Upper lobe of left lung (tissue), 6 donors: ENCODE measurements around the gene SERPINA3. TPM values are rescaled to one million over a fixed set of nuclear protein-coding genes. Genes with fewer than 3 reads are reported as not detected.

ENCODE experiments used
- ATAC-seq, 2 donors: fragments of 200-7000 bp; cut with Tn5 transposase; one replicate each; pipeline ENCODE4 v1.9.1; 2022; ENCODE audit warnings: mild to moderate bottlenecking in 2 of 2, moderate library complexity in 2 of 2; ENCODE audit not compliant: low FRiP score in 2 of 2
- DNase-seq, 2 donors: peaks; one replicate each; pipeline ENCODE4 v3.0.0-alpha.2; 2019 to 2020
- H3K27ac ChIP-seq, 4 donors: fragments of 200-600 bp; sonication (generic); one replicate each; pipeline ENCODE4 v1.5.1; 2016 to 2019
- H3K27me3 ChIP-seq, 4 donors: fragments of 200-600 bp; sonication (generic); one replicate each; pipeline ENCODE4 v1.5.1; 2017 to 2019
- H3K36me3 ChIP-seq, 4 donors: fragments of 200-600 bp; sonication (generic); one replicate each; pipeline ENCODE4 v1.5.1; 2016 to 2019
- H3K4me1 ChIP-seq, 4 donors: fragments of 200-600 bp; sonication (generic); one replicate each; pipeline ENCODE4 v1.5.1; 2018 to 2019
- H3K4me3 ChIP-seq, 4 donors: fragments of 200-600 bp; sonication (generic); one replicate each; pipeline ENCODE4 v1.5.1; 2017 to 2019; ENCODE audit warnings: mild to moderate bottlenecking in 2 of 4, moderate library complexity in 1 of 4
- H3K9me3 ChIP-seq, 4 donors: fragments of 200-600 bp; sonication (generic); one replicate each; pipeline ENCODE4 v1.5.1; 2018 to 2019
- CTCF ChIP-seq, 6 experiments: fragments of 450-650 bp in 4 of 6; fragments of 200-600 bp in 2 of 6; sonication (generic) in 2 of 6; IDR thresholded peaks; one replicate each; pipeline ENCODE4 v1.5.1; 2016 to 2019; ENCODE audit warnings: antibody characterized with exemption in 6 of 6
- EP300 ChIP-seq, 4 donors: sonication (generic); formaldehyde crosslinking; IDR thresholded peaks; one replicate each; pipeline ENCODE4 v1.5.1; 2017; ENCODE audit warnings: antibody characterized with exemption in 4 of 4, control low read depth in 2 of 4
- POLR2A ChIP-seq, 4 donors: fragments of 450-650 bp; IDR thresholded peaks; one replicate each; pipeline ENCODE4 v1.5.1; 2016 to 2017; ENCODE audit warnings: antibody characterized with exemption in 4 of 4, mild to moderate bottlenecking in 2 of 4
- POLR2AphosphoS5 ChIP-seq, 2 donors: sonication (generic); formaldehyde crosslinking; IDR thresholded peaks; one replicate each; pipeline ENCODE4 v1.5.1; 2017; ENCODE audit warnings: antibody characterized with exemption in 2 of 2
- WGBS, 2 donors: methylation state at CpG; one replicate each; pipeline ENCODE4 v1.1.5; 2017 to 2018; 5-methylcytosine and 5-hydroxymethylcytosine counted together
- total RNA-seq, 6 donors: library from RNA; depleted of rRNA in 4 of 6; stranded (reverse); fragments of >200 nt in 4 of 6; gene quantifications; one replicate each; pipeline versions ENCODE4 v1.1.0 to v1.2.1, GENCODE V29; 2016 to 2021
- donor health status: DM: no; HTN: no; CAD: no; lungs with moderate emphysema.
- donor health status: DM: no; HTN: yes; CAD: no; lungs with severe emphysema.

Gene SERPINA3
- total RNA-seq, 6 donors from 2014 or later, result 32.5 to 111 (median 55.4) TPM

- Histone ChIP-seq H3K4me1 (peaks cover 6 to 20% (median 16%) of the 10 kb centered on the region in 4 donors), H3K36me3 (no peaks in the 10 kb centered on the region), H3K4me3 (no peak overlapping the region), H3K27ac (no peak overlapping the region), H3K9me3 (no peaks in the 10 kb centered on the region), H3K27me3 (no peaks in the 10 kb centered on the region)
- ATAC-seq (no peak), DNase-seq (no peak)
- TF ChIP-seq EP300 (IDR thresholded peaks at IDR 0.05) (no peak), POLR2AphosphoS5 (IDR thresholded peaks at IDR 0.05) (no peak), POLR2A (IDR thresholded peaks at IDR 0.05) (no peak), CTCF (IDR thresholded peaks at IDR 0.05) (no peak)
- WGBS, 2 donors, result 94 to 95% methylated on average over 9 of the region's 9 CpGs
Measured at GRCh38 chr14:94596361-94596760, 15.8 kb upstream of the SERPINA3 start.

GRCh38 chr14:94597788-94598187, 14.4 kb upstream of the SERPINA3 start:
- TF ChIP-seq EP300 (IDR thresholded peaks at IDR 0.05), result no peak
- TF ChIP-seq POLR2A (IDR thresholded peaks at IDR 0.05), result no peak
- ATAC-seq, result no peak
- WGBS, 2 donors, result 83 to 90% methylated on average over 2 to 5 of the region's 5 CpGs
- Histone ChIP-seq H3K4me1 (peaks cover 6 to 26% (median 16%) of the 10 kb centered on the region in 4 donors), H3K4me3 (no peak overlapping the region), H3K9me3 (no peaks in the 10 kb centered on the region), H3K36me3 (no peaks in the 10 kb centered on the region), H3K27ac (no peak overlapping the region), H3K27me3 (no peaks in the 10 kb centered on the region)
- DNase-seq, result no peak

GRCh38 chr14:94598506-94598815, 13.7 kb upstream of the SERPINA3 start:
- Histone ChIP-seq H3K4me1 (peaks cover 6 to 26% (median 16%) of the 10 kb centered on the region in 4 donors), H3K9me3 (no peaks in the 10 kb centered on the region), H3K27me3 (no peaks in the 10 kb centered on the region), H3K27ac (no peak overlapping the region), H3K36me3 (no peaks in the 10 kb centered on the region), H3K4me3 (no peak overlapping the region)
- TF ChIP-seq EP300 (IDR thresholded peaks at IDR 0.05), result no peak
- no peak for TF ChIP-seq POLR2A (IDR thresholded peaks at IDR 0.05)
- WGBS, 2 donors, result 71 to 81% methylated on average over 7 of the region's 7 CpGs
- no peak for ATAC-seq
- no peak for DNase-seq

- Histone ChIP-seq H3K27me3 (no peaks in the 10 kb centered on the region), H3K9me3 (no peaks in the 10 kb centered on the region), H3K27ac (peak overlapping the region in 3 of 4 donors; percentile 38 to 68 (median 44)), H3K4me1 (peaks cover 6 to 26% (median 16%) of the 10 kb centered on the region in 4 donors), H3K4me3 (no peak overlapping the region), H3K36me3 (no peaks in the 10 kb centered on the region)
- DNase-seq, result peak; percentile 61 to 77
- TF ChIP-seq POLR2A (IDR thresholded peaks at IDR 0.05) (no peak), POLR2AphosphoS5 (IDR thresholded peaks at IDR 0.05) (no peak), EP300 (IDR thresholded peaks at IDR 0.05) (peak in 2 of 4 donors; percentile 21 to 66), CTCF (IDR thresholded peaks at IDR 0.05) (no peak)
- WGBS, 2 donors, result 46 to 61% methylated on average over 10 to 11 of the region's 11 CpGs
- peak; percentile 56 to 80 for ATAC-seq
Measured at GRCh38 chr14:94598816-94599655, 13.2 kb upstream of the SERPINA3 start.

GRCh38 chr14:94599656-94600004, 12.6 kb upstream of the SERPINA3 start:
- ATAC-seq, result peak in 1 of 2 donors; percentile 5
- Histone ChIP-seq H3K4me3 (no peak overlapping the region), H3K9me3 (no peaks in the 10 kb centered on the region), H3K4me1 (peaks cover 6 to 26% (median 16%) of the 10 kb centered on the region in 4 donors), H3K27me3 (no peaks in the 10 kb centered on the region), H3K36me3 (no peaks in the 10 kb centered on the region), H3K27ac (peak overlapping the region; percentile 17 to 68 (median 41))
- TF ChIP-seq CTCF (IDR thresholded peaks at IDR 0.05) (no peak), EP300 (IDR thresholded peaks at IDR 0.05) (no peak), POLR2AphosphoS5 (IDR thresholded peaks at IDR 0.05) (no peak)
- no peak for DNase-seq
- 29 to 31% methylated on average over 3 of the region's 3 CpGs for WGBS, 2 donors

- ATAC-seq (no peak), DNase-seq (no peak)
- Histone ChIP-seq H3K9me3 (no peaks in the 10 kb centered on the region), H3K27me3 (no peaks in the 10 kb centered on the region), H3K4me1 (peaks cover 6 to 26% (median 16%) of the 10 kb centered on the region in 4 donors), H3K4me3 (no peak overlapping the region), H3K36me3 (no peaks in the 10 kb centered on the region), H3K27ac (peak overlapping the region in 3 of 4 donors; percentile 17 to 68 (median 53))
- TF ChIP-seq POLR2AphosphoS5 (IDR thresholded peaks at IDR 0.05) (no peak), POLR2A (IDR thresholded peaks at IDR 0.05) (no peak), CTCF (IDR thresholded peaks at IDR 0.05) (no peak), EP300 (IDR thresholded peaks at IDR 0.05) (no peak)
- WGBS, 2 donors, result 79 to 87% methylated on average over 4 to 11 of the region's 11 CpGs
Measured at GRCh38 chr14:94600148-94600545, 12.0 kb upstream of the SERPINA3 start.
